HepG2 (cell line): ENCODE measurements around the gene PPP1R18. TPM values are rescaled to one million over a fixed set of nuclear protein-coding genes. Genes with fewer than 3 reads are reported as not detected.
A peak's percentile ranks its signal among the peaks of the same experiment; 100 is the strongest.

Source experiments
- AGO1 ChIP-seq: fragments of 200-400 bp; formaldehyde crosslinking; IDR thresholded peaks from 2 replicates; pipeline ENCODE4 v1.6.1; 2017; ENCODE audit warnings: mild to moderate bottlenecking, low read depth, low read length, moderate library complexity; ENCODE audit not compliant: poor library complexity, severe bottlenecking
- JARID2 ChIP-seq: sonication (generic); formaldehyde crosslinking; IDR thresholded peaks from 2 replicates; pipeline ENCODE4 v1.8.1; 2023; ENCODE audit warnings: missing genetic modification reagents, inconsistent platforms; ENCODE audit not compliant: insufficient replicate concordance
- JUNB ChIP-seq: sonication (generic); formaldehyde crosslinking; IDR thresholded peaks from 2 replicates; pipeline ENCODE4 v1.8.0; 2022; ENCODE audit warnings: missing genetic modification reagents, mild to moderate bottlenecking, borderline replicate concordance
- KLF12 ChIP-seq: sonication (generic); formaldehyde crosslinking; IDR thresholded peaks from 2 replicates; pipeline ENCODE4 v1.4.0; 2020; ENCODE audit warnings: missing genetic modification reagents, borderline replicate concordance
- LCORL ChIP-seq, 2 experiments: fragments of 450-650 bp in 1 of 2; sonication (generic) in 1 of 2; formaldehyde crosslinking in 1 of 2; IDR thresholded peaks; 2 replicates each; pipeline versions ENCODE4 v1.5.0 to v1.6.1; 2017 to 2020; ENCODE audit warnings: antibody characterized with exemption in 1 of 2, missing genetic modification reagents in 1 of 2
- MAF1 ChIP-seq: sonication (generic); formaldehyde crosslinking; IDR thresholded peaks from 2 replicates; pipeline ENCODE4 v1.5.0; 2020; ENCODE audit warnings: missing genetic modification reagents, borderline replicate concordance
- NFKBIZ ChIP-seq: IDR thresholded peaks from 2 replicates; pipeline ENCODE4 v1.6.1; 2018; ENCODE audit warnings: missing genetic modification reagents, missing compliant biosample characterization
- NFYB ChIP-seq: sonication (generic); formaldehyde crosslinking; IDR thresholded peaks from 2 replicates; pipeline ENCODE4 v1.4.0; 2020; ENCODE audit warnings: missing genetic modification reagents
- POGZ ChIP-seq: sonication (generic); formaldehyde crosslinking; IDR thresholded peaks from 2 replicates; pipeline ENCODE4 v1.4.0; 2020; ENCODE audit warnings: mild to moderate bottlenecking, missing genetic modification reagents
- RXRB ChIP-seq: IDR thresholded peaks from 2 replicates; pipeline ENCODE4 v1.6.1; 2016; ENCODE audit warnings: borderline replicate concordance, missing genetic modification reagents, missing compliant biosample characterization
- SP140L ChIP-seq: sonication (generic); formaldehyde crosslinking; IDR thresholded peaks from 2 replicates; pipeline ENCODE4 v1.4.0; 2020; ENCODE audit warnings: missing genetic modification reagents, borderline replicate concordance
- SSRP1 ChIP-seq: IDR thresholded peaks from 2 replicates; pipeline ENCODE4 v1.6.1; 2016; ENCODE audit warnings: control low read depth
- U2AF1 ChIP-seq: fragments of 200-400 bp; formaldehyde crosslinking; optimal IDR thresholded peaks from 2 replicates; pipeline ENCODE3; 2017; ENCODE audit warnings: mild to moderate bottlenecking, low read depth, low read length
- WIZ ChIP-seq: sonication (generic); formaldehyde crosslinking; IDR thresholded peaks from 2 replicates; pipeline ENCODE4 v1.5.1; 2020; ENCODE audit warnings: mild to moderate bottlenecking, missing genetic modification reagents
- ZFP36L1 ChIP-seq: sonication (generic); formaldehyde crosslinking; IDR thresholded peaks from 2 replicates; pipeline ENCODE4 v1.8.0; 2022; ENCODE audit warnings: mild to moderate bottlenecking, missing genetic modification reagents, moderate library complexity
- ZNF34 ChIP-seq: sonication (generic); formaldehyde crosslinking; IDR thresholded peaks from 2 replicates; pipeline ENCODE4 v1.4.0; 2020; ENCODE audit warnings: mild to moderate bottlenecking, missing genetic modification reagents, borderline replicate concordance
- ZNF510 ChIP-seq: sonication (generic); formaldehyde crosslinking; IDR thresholded peaks from 2 replicates; pipeline ENCODE4 v1.4.0; 2020; ENCODE audit warnings: low read depth, mild to moderate bottlenecking, missing genetic modification reagents
- ZNF530 ChIP-seq: sonication (generic); formaldehyde crosslinking; IDR thresholded peaks from 2 replicates; pipeline ENCODE4 v1.5.0; 2020; ENCODE audit warnings: low read depth, mild to moderate bottlenecking, missing genetic modification reagents
- ZNF616 ChIP-seq: sonication (generic); formaldehyde crosslinking; IDR thresholded peaks from 2 replicates; pipeline ENCODE4 v1.5.0; 2020; ENCODE audit warnings: low read depth, mild to moderate bottlenecking, missing genetic modification reagents
- polyA plus RNA-seq, 8 experiments: library from polyadenylated mRNA; depleted of rRNA in 3 of 8; stranded (reverse) in 7 of 8; unstranded in 1 of 8; fragments of >200 nt; fragmentation: Illumina TruSeq in 4 of 8; extraction: Trizol in 4 of 8; gene quantifications; 2 replicates each; pipeline versions ENCODE4 v1.2.1 to v1.2.3, GENCODE V29; 2011 to 2016; ENCODE audit warnings: low read depth in 4 of 8, missing spikeins in 1 of 8, mixed read lengths in 1 of 8; ENCODE audit not compliant: insufficient read depth in 1 of 8
- total RNA-seq, 5 experiments: library from RNA; depleted of rRNA; stranded (reverse); fragments of >200 nt; fragmentation: Illumina TruSeq; extraction: Trizol; gene quantifications; 2 replicates each; pipeline ENCODE4 v1.2.3, GENCODE V29; 2016; ENCODE audit warnings: low read depth in 1 of 5
- TF ChIP-seq, protein P1 (sequence below): sonication (generic); formaldehyde crosslinking; IDR thresholded peaks from 2 replicates; pipeline ENCODE4 v1.4.0; 2020; ENCODE audit warnings: mild to moderate bottlenecking, missing genetic modification reagents
- TF ChIP-seq, protein P2 (sequence below): sonication (generic); formaldehyde crosslinking; conservative IDR thresholded peaks from 2 replicates; pipeline ENCODE4 v1.4.0; 2020; ENCODE audit warnings: missing genetic modification reagents
- TF ChIP-seq, protein P3 (sequence below): sonication (generic); formaldehyde crosslinking; IDR thresholded peaks from 2 replicates; pipeline ENCODE4 v1.5.0; 2020; ENCODE audit warnings: mild to moderate bottlenecking, missing genetic modification reagents
- TF ChIP-seq, protein P4 (sequence below): sonication (generic); formaldehyde crosslinking; IDR thresholded peaks from 2 replicates; pipeline ENCODE4 v1.4.0; 2020; ENCODE audit warnings: missing genetic modification reagents

Gene PPP1R18
- total and polyA plus RNA-seq, 2 of the 13 experiments (the other 11 are each of a cell fraction or from before 2014, with no cell fraction given) = 4.9 to 9.2 TPM

DNA sequence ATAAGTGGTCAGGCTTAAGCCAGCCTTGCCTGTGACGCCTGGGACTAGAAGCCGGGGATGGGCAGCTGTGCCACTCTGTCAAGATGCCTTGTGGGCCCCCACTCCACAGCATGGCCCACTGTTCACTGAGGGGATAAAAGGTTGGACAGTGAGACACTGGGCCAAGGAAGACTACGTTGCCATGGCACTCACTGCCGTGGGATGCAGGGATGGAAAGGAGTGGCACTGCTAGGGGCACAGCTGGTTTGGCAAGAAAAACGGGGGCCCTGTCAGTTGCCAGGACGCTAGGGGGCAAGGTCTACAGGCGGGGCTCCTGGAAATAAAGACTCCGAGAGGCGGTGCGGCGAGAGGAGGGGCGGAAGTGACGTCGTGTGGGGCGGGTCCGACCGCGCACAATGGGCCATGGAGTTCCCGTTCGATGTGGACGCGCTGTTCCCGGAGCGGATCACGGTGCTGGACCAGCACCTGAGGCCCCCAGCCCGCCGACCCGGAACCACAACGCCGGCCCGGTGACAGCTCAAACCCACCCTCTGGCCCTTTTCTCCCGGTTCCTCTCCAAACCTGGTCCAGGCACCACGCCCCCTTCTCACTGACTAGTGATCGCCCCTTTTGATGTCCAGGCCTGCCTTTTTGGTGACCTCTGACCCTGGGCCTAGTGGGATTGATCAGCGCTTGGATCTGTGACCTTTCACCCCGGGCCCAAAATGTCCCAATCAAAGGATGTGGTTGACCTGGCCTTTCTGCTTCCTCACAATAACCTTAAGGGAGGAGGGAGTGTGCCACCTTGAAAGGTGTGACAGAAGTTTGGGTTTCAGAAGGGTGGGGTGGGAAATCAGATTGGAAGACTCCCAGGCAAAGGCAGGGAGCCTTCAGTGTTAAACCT, 59.7 kb downstream of the PPP1R18 start, which contains the start of gene ATAT1 (continued):
- TF ChIP-seq, protein P1, sequence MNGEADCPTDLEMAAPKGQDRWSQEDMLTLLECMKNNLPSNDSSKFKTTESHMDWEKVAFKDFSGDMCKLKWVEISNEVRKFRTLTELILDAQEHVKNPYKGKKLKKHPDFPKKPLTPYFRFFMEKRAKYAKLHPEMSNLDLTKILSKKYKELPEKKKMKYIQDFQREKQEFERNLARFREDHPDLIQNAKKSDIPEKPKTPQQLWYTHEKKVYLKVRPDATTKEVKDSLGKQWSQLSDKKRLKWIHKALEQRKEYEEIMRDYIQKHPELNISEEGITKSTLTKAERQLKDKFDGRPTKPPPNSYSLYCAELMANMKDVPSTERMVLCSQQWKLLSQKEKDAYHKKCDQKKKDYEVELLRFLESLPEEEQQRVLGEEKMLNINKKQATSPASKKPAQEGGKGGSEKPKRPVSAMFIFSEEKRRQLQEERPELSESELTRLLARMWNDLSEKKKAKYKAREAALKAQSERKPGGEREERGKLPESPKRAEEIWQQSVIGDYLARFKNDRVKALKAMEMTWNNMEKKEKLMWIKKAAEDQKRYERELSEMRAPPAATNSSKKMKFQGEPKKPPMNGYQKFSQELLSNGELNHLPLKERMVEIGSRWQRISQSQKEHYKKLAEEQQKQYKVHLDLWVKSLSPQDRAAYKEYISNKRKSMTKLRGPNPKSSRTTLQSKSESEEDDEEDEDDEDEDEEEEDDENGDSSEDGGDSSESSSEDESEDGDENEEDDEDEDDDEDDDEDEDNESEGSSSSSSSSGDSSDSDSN = peak; percentile 81
- TF ChIP-seq, protein P2, sequence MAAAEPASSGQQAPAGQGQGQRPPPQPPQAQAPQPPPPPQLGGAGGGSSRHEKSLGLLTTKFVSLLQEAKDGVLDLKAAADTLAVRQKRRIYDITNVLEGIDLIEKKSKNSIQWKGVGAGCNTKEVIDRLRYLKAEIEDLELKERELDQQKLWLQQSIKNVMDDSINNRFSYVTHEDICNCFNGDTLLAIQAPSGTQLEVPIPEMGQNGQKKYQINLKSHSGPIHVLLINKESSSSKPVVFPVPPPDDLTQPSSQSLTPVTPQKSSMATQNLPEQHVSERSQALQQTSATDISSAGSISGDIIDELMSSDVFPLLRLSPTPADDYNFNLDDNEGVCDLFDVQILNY = no peak
- peak; percentile 86; the same call in 1 of the 2 replicates for TF ChIP-seq KLF12 (CRISPR knock-in tag)
- TF ChIP-seq NFYB (CRISPR knock-in tag) = peak; percentile 53
- TF ChIP-seq AGO1 = peak; percentile 99
- TF ChIP-seq ZNF510 = 0 out of 2 replicates have a peak, but pooled peaks have one; percentile 70
- TF ChIP-seq JARID2 (CRISPR knock-in tag) = peak; percentile 19
- peak; percentile 95 for TF ChIP-seq SSRP1 (CRISPR knock-in tag)
- TF ChIP-seq RXRB (CRISPR knock-in tag) = peak; percentile 40; the same call in 1 of the 2 replicates
- peak; percentile 66; the same call in 1 of the 2 replicates for TF ChIP-seq ZFP36L1 (CRISPR knock-in tag)
- peak; percentile 61; the same call in 1 of the 2 replicates for TF ChIP-seq NFKBIZ (CRISPR knock-in tag)
- no peak for TF ChIP-seq WIZ
- TF ChIP-seq MAF1 = peak; percentile 93
- no peak for TF ChIP-seq ZNF530 (CRISPR knock-in tag)
- no peak for TF ChIP-seq LCORL (IDR thresholded peaks at IDR 0.05)
- peak; percentile 82 for TF ChIP-seq LCORL (CRISPR knock-in tag; IDR thresholded peaks at IDR 0.05)
- TF ChIP-seq, protein P3, sequence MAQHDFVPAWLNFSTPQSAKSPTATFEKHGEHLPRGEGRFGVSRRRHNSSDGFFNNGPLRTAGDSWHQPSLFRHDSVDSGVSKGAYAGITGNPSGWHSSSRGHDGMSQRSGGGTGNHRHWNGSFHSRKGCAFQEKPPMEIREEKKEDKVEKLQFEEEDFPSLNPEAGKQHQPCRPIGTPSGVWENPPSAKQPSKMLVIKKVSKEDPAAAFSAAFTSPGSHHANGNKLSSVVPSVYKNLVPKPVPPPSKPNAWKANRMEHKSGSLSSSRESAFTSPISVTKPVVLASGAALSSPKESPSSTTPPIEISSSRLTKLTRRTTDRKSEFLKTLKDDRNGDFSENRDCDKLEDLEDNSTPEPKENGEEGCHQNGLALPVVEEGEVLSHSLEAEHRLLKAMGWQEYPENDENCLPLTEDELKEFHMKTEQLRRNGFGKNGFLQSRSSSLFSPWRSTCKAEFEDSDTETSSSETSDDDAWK (CRISPR knock-in tag) = no peak
- TF ChIP-seq, protein P4, sequence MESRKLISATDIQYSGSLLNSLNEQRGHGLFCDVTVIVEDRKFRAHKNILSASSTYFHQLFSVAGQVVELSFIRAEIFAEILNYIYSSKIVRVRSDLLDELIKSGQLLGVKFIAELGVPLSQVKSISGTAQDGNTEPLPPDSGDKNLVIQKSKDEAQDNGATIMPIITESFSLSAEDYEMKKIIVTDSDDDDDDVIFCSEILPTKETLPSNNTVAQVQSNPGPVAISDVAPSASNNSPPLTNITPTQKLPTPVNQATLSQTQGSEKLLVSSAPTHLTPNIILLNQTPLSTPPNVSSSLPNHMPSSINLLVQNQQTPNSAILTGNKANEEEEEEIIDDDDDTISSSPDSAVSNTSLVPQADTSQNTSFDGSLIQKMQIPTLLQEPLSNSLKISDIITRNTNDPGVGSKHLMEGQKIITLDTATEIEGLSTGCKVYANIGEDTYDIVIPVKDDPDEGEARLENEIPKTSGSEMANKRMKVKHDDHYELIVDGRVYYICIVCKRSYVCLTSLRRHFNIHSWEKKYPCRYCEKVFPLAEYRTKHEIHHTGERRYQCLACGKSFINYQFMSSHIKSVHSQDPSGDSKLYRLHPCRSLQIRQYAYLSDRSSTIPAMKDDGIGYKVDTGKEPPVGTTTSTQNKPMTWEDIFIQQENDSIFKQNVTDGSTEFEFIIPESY (CRISPR knock-in tag) = no peak
- TF ChIP-seq POGZ (CRISPR knock-in tag) = peak; percentile 68
- TF ChIP-seq U2AF1 = peak; percentile 42
- no peak for TF ChIP-seq JUNB (CRISPR knock-in tag)
- TF ChIP-seq ZNF616 (CRISPR knock-in tag) = peak; percentile 73; the same call in 1 of the 2 replicates
- TF ChIP-seq SP140L (CRISPR knock-in tag) = no peak
- TF ChIP-seq ZNF34 (CRISPR knock-in tag) = 0 out of 2 replicates have a peak, but pooled peaks have one; percentile 48
